ENCODE data around the gene SPRR2F.

The SPRR2F gene

GRCh38 chr1:153087652-153088051 lies 25.7 kb downstream of the SPRR2F start:
- Histone ChIP-seq H3K4me1 (ENCODE audit: control insufficient read depth in 2 of 2, insufficient read depth in 2 of 2, low read length in 2 of 2) (no peaks in the 10 kb centered on the region), H3K4me3 (ENCODE audit: low read length in 2 of 2) (no peak overlapping the region), H3K27me3 (ENCODE audit: control insufficient read depth in 2 of 2, insufficient read depth in 2 of 2, low read length in 2 of 2) (no peaks in the 10 kb centered on the region), H3K36me3 (ENCODE audit: control insufficient read depth in 2 of 2, insufficient read depth in 2 of 2, low read length in 2 of 2) (no peaks in the 10 kb centered on the region), H3K27ac (ENCODE audit: low read depth in 2 of 2, low read length in 2 of 2) (no peak overlapping the region), H3K9ac (ENCODE audit: low read depth in 1 of 2, low read length in 2 of 2) (no peak overlapping the region), H3K9me3 (ENCODE audit: control insufficient read depth in 2 of 2, low read length in 2 of 2) (no peaks in the 10 kb centered on the region)

GRCh38 chr1:153081736-153082135 lies 31.6 kb downstream of the SPRR2F start:
- Histone ChIP-seq H3K9ac (ENCODE audit: low read depth in 1 of 2, low read length in 2 of 2) (no peak overlapping the region), H3K36me3 (ENCODE audit: control insufficient read depth in 2 of 2, insufficient read depth in 2 of 2, low read length in 2 of 2) (no peaks in the 10 kb centered on the region), H3K4me1 (ENCODE audit: control insufficient read depth in 2 of 2, insufficient read depth in 2 of 2, low read length in 2 of 2) (no peaks in the 10 kb centered on the region)

GRCh38 chr1:153072806-153073726 lies 40.2 kb downstream of the SPRR2F start:
- no peaks in the 10 kb centered on the region for H3K9me3 ChIP-seq (ENCODE audit: control insufficient read depth in 2 of 2, low read length in 2 of 2)
- H3K36me3 ChIP-seq (ENCODE audit: control insufficient read depth in 2 of 2, insufficient read depth in 2 of 2, low read length in 2 of 2): no peaks in the 10 kb centered on the region
- H3K27ac ChIP-seq (ENCODE audit: low read depth in 2 of 2, low read length in 2 of 2): no peak overlapping the region
- H3K27me3 ChIP-seq (ENCODE audit: control insufficient read depth in 2 of 2, insufficient read depth in 2 of 2, low read length in 2 of 2): no peaks in the 10 kb centered on the region
- H3K4me1 ChIP-seq (ENCODE audit: control insufficient read depth in 2 of 2, insufficient read depth in 2 of 2, low read length in 2 of 2): no peaks in the 10 kb centered on the region
- no peak overlapping the region for H3K4me3 ChIP-seq (ENCODE audit: low read length in 2 of 2)
- no peak overlapping the region for H3K9ac ChIP-seq (ENCODE audit: low read depth in 1 of 2, low read length in 2 of 2)

More at GRCh38 chr1:153081736-153082135, 31.6 kb downstream of the SPRR2F start:
- H3K9me3 ChIP-seq (ENCODE audit: control insufficient read depth in 2 of 2, low read length in 2 of 2): no peaks in the 10 kb centered on the region
- no peak overlapping the region for H3K4me3 ChIP-seq (ENCODE audit: low read length in 2 of 2)
- no peaks in the 10 kb centered on the region for H3K27me3 ChIP-seq (ENCODE audit: control insufficient read depth in 2 of 2, insufficient read depth in 2 of 2, low read length in 2 of 2)
- no peak overlapping the region for H3K27ac ChIP-seq (ENCODE audit: low read depth in 2 of 2, low read length in 2 of 2)

- Histone ChIP-seq H3K4me1 (ENCODE audit: control insufficient read depth in 2 of 2, insufficient read depth in 2 of 2, low read length in 2 of 2) (no peaks in the 10 kb centered on the region), H3K27ac (ENCODE audit: low read depth in 2 of 2, low read length in 2 of 2) (no peak within 1 kb of the TSS), H3K4me3 (ENCODE audit: low read length in 2 of 2) (no peak within 1 kb of the TSS), H3K9me3 (ENCODE audit: control insufficient read depth in 2 of 2, low read length in 2 of 2) (no peaks in the 10 kb centered on the region), H3K9ac (ENCODE audit: low read depth in 1 of 2, low read length in 2 of 2) (no peak within 1 kb of the TSS), H3K36me3 (ENCODE audit: control insufficient read depth in 2 of 2, insufficient read depth in 2 of 2, low read length in 2 of 2) (no peaks in the 10 kb centered on the region), H3K27me3 (ENCODE audit: control insufficient read depth in 2 of 2, insufficient read depth in 2 of 2, low read length in 2 of 2) (no peaks in the 10 kb centered on the region)
These were observed 41.8 kb downstream of the SPRR2F start, which contains the start of gene SPRR2B for GRCh38 chr1:153071511-153071910. SPRR2B (minus strand) TSS chr1:153071611; CDS start chr1:153070839, 772 bp downstream.

GRCh38 chr1:153070243-153070642 lies 43.1 kb downstream of the SPRR2F start:
- no peaks in the 10 kb centered on the region for H3K36me3 ChIP-seq (ENCODE audit: control insufficient read depth in 2 of 2, insufficient read depth in 2 of 2, low read length in 2 of 2)
- H3K9me3 ChIP-seq (ENCODE audit: control insufficient read depth in 2 of 2, low read length in 2 of 2): no peaks in the 10 kb centered on the region
- H3K27me3 ChIP-seq (ENCODE audit: control insufficient read depth in 2 of 2, insufficient read depth in 2 of 2, low read length in 2 of 2): no peaks in the 10 kb centered on the region
- no peak overlapping the region for H3K4me3 ChIP-seq (ENCODE audit: low read length in 2 of 2)
- no peak overlapping the region for H3K27ac ChIP-seq (ENCODE audit: low read depth in 2 of 2, low read length in 2 of 2)
- H3K4me1 ChIP-seq (ENCODE audit: control insufficient read depth in 2 of 2, insufficient read depth in 2 of 2, low read length in 2 of 2): no peaks in the 10 kb centered on the region
- no peak overlapping the region for H3K9ac ChIP-seq (ENCODE audit: low read depth in 1 of 2, low read length in 2 of 2)
